IMR-90 (cell line): Measurements from ENCODE around the gene ZNF2. TPM values are rescaled to one million over a fixed set of nuclear protein-coding genes. Genes with fewer than 3 reads are reported as not detected.

Source experiments
- ATAC-seq: fragments of 200-7000 bp; cut with Tn5 transposase; 2 replicates; pipeline ENCODE4 v1.9.1; 2020; ENCODE audit warnings: low read depth, mild to moderate bottlenecking, moderate library complexity
- BruUV-seq: library from RNA; stranded (reverse); fragments of 400-500 nt; replicated peaks from 2 replicates; lab custom pipeline; 2021; lab: Mats Ljungman, UMichigan
- CTCF ChIA-PET: fragments of 300-600 bp; formaldehyde crosslinking; extraction: SDS; loops from one replicate; lab custom pipeline; 2021; ENCODE audit warnings: antibody characterized with exemption; lab: Yijun Ruan, JAX
- POLR2A ChIA-PET: fragments of 300-600 bp; sonication (Branson Sonifier 250); formaldehyde crosslinking; loops from one replicate; lab custom pipeline; 2022; ENCODE audit warnings: antibody characterized with exemption; ENCODE audit not compliant: unreplicated experiment; lab: Charles Lee
- DNase-seq: peaks from one replicate; pipeline ENCODE4 v3.0.0; 2013
- H2AFZ ChIP-seq: replicated peaks from 2 replicates; pipeline ENCODE3; 2013; ENCODE audit warnings: low read length, mild to moderate bottlenecking; ENCODE audit not compliant: poor library complexity
- H2AK5ac ChIP-seq: 2 replicates; pipeline ENCODE4 v1.6.1; 2013; ENCODE audit warnings: low read depth, low read length, inconsistent platforms
- H2AK9ac ChIP-seq: replicated peaks from 2 replicates; pipeline ENCODE3; 2013; ENCODE audit warnings: mild to moderate bottlenecking, low read depth, low read length, moderate library complexity; ENCODE audit not compliant: poor library complexity
- H2BK120ac ChIP-seq: 2 replicates; pipeline ENCODE4 v1.6.1; 2013; ENCODE audit warnings: low read depth, low read length, inconsistent platforms
- H2BK15ac ChIP-seq: 3 replicates; pipeline ENCODE4 v1.6.1; 2013; ENCODE audit warnings: low read depth, low read length, inconsistent platforms
- H2BK20ac ChIP-seq: 2 replicates; pipeline ENCODE4 v1.6.1; 2013; ENCODE audit warnings: low read depth, mild to moderate bottlenecking, inconsistent platforms, low read length, moderate library complexity
- H2BK5ac ChIP-seq: 2 replicates; pipeline ENCODE4 v1.6.1; 2013; ENCODE audit warnings: mild to moderate bottlenecking, low read depth, low read length, inconsistent platforms; ENCODE audit not compliant: poor library complexity, severe bottlenecking
- H3K14ac ChIP-seq: replicated peaks from 2 replicates; pipeline ENCODE4 v1.6.1; 2013; ENCODE audit warnings: low read depth, low read length, inconsistent platforms
- H3K18ac ChIP-seq: 2 replicates; pipeline ENCODE4 v1.6.1; 2013; ENCODE audit warnings: low read depth, low read length, control low read depth
- H3K23ac ChIP-seq: 2 replicates; pipeline ENCODE4 v1.6.1; 2013; ENCODE audit warnings: low read depth, low read length, inconsistent platforms
- H3K27ac ChIP-seq: 2 replicates; pipeline ENCODE4 v1.5.1; 2013; ENCODE audit warnings: mild to moderate bottlenecking, control low read depth, low read length; ENCODE audit not compliant: insufficient read depth
- H3K27me3 ChIP-seq: 2 replicates; pipeline ENCODE4 v1.6.1; 2013; ENCODE audit warnings: low read length; ENCODE audit not compliant: control insufficient read depth, insufficient read depth
- H3K36me3 ChIP-seq: 2 replicates; pipeline ENCODE4 v1.6.1; 2013; ENCODE audit warnings: low read length, mixed read lengths; ENCODE audit not compliant: control insufficient read depth, insufficient read depth
- H3K4ac ChIP-seq: 2 replicates; pipeline ENCODE4 v1.6.1; 2013; ENCODE audit warnings: low read depth, low read length, inconsistent platforms
- H3K4me1 ChIP-seq: 2 replicates; pipeline ENCODE4 v1.6.1; 2013; ENCODE audit warnings: low read length, mixed read lengths; ENCODE audit not compliant: control insufficient read depth, insufficient read depth
- H3K4me2 ChIP-seq: 2 replicates; pipeline ENCODE4 v1.6.1; 2013; ENCODE audit warnings: low read depth, mild to moderate bottlenecking, control low read depth, low read length, moderate library complexity
- H3K4me3 ChIP-seq: 2 replicates; pipeline ENCODE4 v1.5.1; 2013; ENCODE audit warnings: low read depth, mild to moderate bottlenecking, control low read depth, low read length, moderate library complexity; ENCODE audit not compliant: insufficient read depth
- H3K56ac ChIP-seq: 2 replicates; pipeline ENCODE4 v1.6.1; 2013; ENCODE audit warnings: low read length, inconsistent platforms; ENCODE audit not compliant: insufficient read depth; ENCODE audit errors: extremely low read depth
- H3K79me1 ChIP-seq, 2 experiments: 2 replicates each; pipeline ENCODE4 v1.6.1; 2013; ENCODE audit warnings: low read length in 2 of 2, inconsistent platforms in 1 of 2, low read depth in 1 of 2
- H3K9ac ChIP-seq: 2 replicates; pipeline ENCODE4 v1.6.1; 2013; ENCODE audit warnings: low read depth, low read length, control low read depth
- H3K9me1 ChIP-seq: 2 replicates; pipeline ENCODE4 v1.6.1; 2013; ENCODE audit warnings: low read length, inconsistent platforms; ENCODE audit not compliant: insufficient read depth
- H3K9me3 ChIP-seq: 2 replicates; pipeline ENCODE4 v1.6.1; 2013; ENCODE audit warnings: low read length; ENCODE audit not compliant: control insufficient read depth, insufficient read depth
- H4K20me1 ChIP-seq: 2 replicates; pipeline ENCODE4 v1.6.1; 2013; ENCODE audit warnings: low read length, inconsistent platforms; ENCODE audit not compliant: insufficient read depth
- H4K5ac ChIP-seq: 2 replicates; pipeline ENCODE4 v1.6.1; 2013; ENCODE audit warnings: mild to moderate bottlenecking, low read depth, low read length, control low read depth
- H4K8ac ChIP-seq, 2 experiments: 2 replicates each; pipeline ENCODE4 v1.6.1; 2013; ENCODE audit warnings: low read depth in 2 of 2, low read length in 2 of 2, control low read depth in 1 of 2, inconsistent platforms in 1 of 2
- H4K91ac ChIP-seq: 2 replicates; pipeline ENCODE4 v1.6.1; 2013; ENCODE audit warnings: low read depth, low read length, inconsistent platforms; ENCODE audit not compliant: insufficient read depth
- CEBPB ChIP-seq: IDR thresholded peaks from 2 replicates; pipeline ENCODE4 v1.6.1; 2012; ENCODE audit warnings: low read depth, low read length, improper control_type of control experiment
- ELK1 ChIP-seq: fragments of 150-350 bp; IDR thresholded peaks from 2 replicates; pipeline ENCODE4 v1.6.1; 2016; ENCODE audit warnings: low read depth, mild to moderate bottlenecking, low read length, moderate library complexity, borderline replicate concordance
- MAFK ChIP-seq: IDR thresholded peaks from 2 replicates; pipeline ENCODE4 v1.6.1; 2012; ENCODE audit warnings: low read depth, low read length, improper control_type of control experiment
- MAZ ChIP-seq: IDR thresholded peaks from 2 replicates; pipeline ENCODE4 v1.6.1; 2012; ENCODE audit warnings: low read depth, mild to moderate bottlenecking, low read length, improper control_type of control experiment, moderate library complexity, borderline replicate concordance
- NFE2L2 ChIP-seq: fragments of 150-350 bp; IDR thresholded peaks from 2 replicates; pipeline ENCODE4 v1.6.1; 2016; ENCODE audit warnings: low read depth, mild to moderate bottlenecking, low read length
- WGBS, 2 experiments: methylation state at CpG; one replicate each; pipeline versions ENCODE4 v1.1.5 to v1.1.7; 2013; ENCODE audit warnings: missing lambda C conversion rate in 2 of 2; ENCODE audit not compliant: insufficient read length in 1 of 2; ENCODE audit errors: extremely low coverage in 2 of 2; 5-methylcytosine and 5-hydroxymethylcytosine counted together
- dilution Hi-C: fragments of 300-500 bp; cut with HindIII; formaldehyde crosslinking; loops from one replicate; pipeline ENCODE4 v1.14.3; 2018; ENCODE audit warnings: low sequenced_read_pairs; ENCODE audit not compliant: unreplicated experiment
- in situ Hi-C: fragments of 300-500 bp; cut with MboI; formaldehyde crosslinking; loops from 3 replicates; pipeline ENCODE4 v1.14.3; 2019; ENCODE audit warnings: low sequenced_read_pairs, inconsistent platforms, mixed read lengths
- intact Hi-C: fragments of 100-400 bp; cut with micrococcal nuclease; formaldehyde crosslinking; loops from 2 replicates; pipeline ENCODE4 v1.10.0; 2022
- polyA plus RNA-seq, 3 experiments: library from polyadenylated mRNA; depleted of rRNA; stranded (reverse); fragments of >200 nt; gene quantifications; 2 replicates each; pipeline ENCODE4 v1.2.3, GENCODE V29; 2012; ENCODE audit warnings: low replicate concordance in 1 of 3
- total RNA-seq: library from RNA; depleted of rRNA; stranded (reverse); fragments of >200 nt; gene quantifications from 2 replicates; pipeline ENCODE4 v1.2.3, GENCODE V29; 2012
- TF ChIP-seq, protein P1 (sequence below): conservative IDR thresholded peaks from 2 replicates; pipeline ENCODE4 v1.5.1; 2012; ENCODE audit warnings: mild to moderate bottlenecking, low read depth, low read length, improper control_type of control experiment

The ZNF2 gene
- total and polyA plus RNA-seq, 2 of the 4 experiments (the other 2 are of a cell fraction): 2.7 to 7.3 TPM

- CTCF ChIA-PET: interaction anchor here (1.1 kb wide), 1 partner anchor 64 kb away, joined by 3 read pairs; no protein-coding TSS in a partner anchor
- Histone ChIP-seq H3K79me1 (no peaks in the 10 kb centered on the region; a peak in 1 of 4 replicates), H2BK20ac (no peak overlapping the region), H2AFZ (no peak overlapping the region), H3K4me2 (no peak overlapping the region), H3K18ac (no peak overlapping the region), H2BK120ac (no peak overlapping the region), H3K23ac (no peak overlapping the region), H3K36me3 (peaks cover 52% of the 10 kb centered on the region), H2AK9ac (no peak overlapping the region), H4K8ac (no peak overlapping the region), H3K9ac (no peak overlapping the region), H2AK5ac (no peak overlapping the region), H4K20me1 (no peaks in the 10 kb centered on the region), H3K27me3 (no peaks in the 10 kb centered on the region), H4K5ac (no peak overlapping the region), H3K27ac (no peak overlapping the region), H3K9me1 (no peaks in the 10 kb centered on the region), H3K56ac (no peak overlapping the region), H2BK5ac (no peak overlapping the region), H4K91ac (no peak overlapping the region), H2BK15ac (no peak overlapping the region), H3K4ac (no peak overlapping the region), H3K14ac (no peak overlapping the region), H3K9me3 (peaks cover 85% of the 10 kb centered on the region), H3K4me1 (no peaks in the 10 kb centered on the region), H3K4me3 (no peak overlapping the region)
- no peak for ATAC-seq
- no peak for DNase-seq
- intact Hi-C loops: no loop called here
- no CpG with 5 or more reads among the region's 6 CpGs for WGBS, 2 experiments
- TF ChIP-seq NFE2L2 (no peak), ELK1 (no peak), MAZ (no peak), CEBPB (no peak), MAFK (no peak)
- TF ChIP-seq, protein P1, sequence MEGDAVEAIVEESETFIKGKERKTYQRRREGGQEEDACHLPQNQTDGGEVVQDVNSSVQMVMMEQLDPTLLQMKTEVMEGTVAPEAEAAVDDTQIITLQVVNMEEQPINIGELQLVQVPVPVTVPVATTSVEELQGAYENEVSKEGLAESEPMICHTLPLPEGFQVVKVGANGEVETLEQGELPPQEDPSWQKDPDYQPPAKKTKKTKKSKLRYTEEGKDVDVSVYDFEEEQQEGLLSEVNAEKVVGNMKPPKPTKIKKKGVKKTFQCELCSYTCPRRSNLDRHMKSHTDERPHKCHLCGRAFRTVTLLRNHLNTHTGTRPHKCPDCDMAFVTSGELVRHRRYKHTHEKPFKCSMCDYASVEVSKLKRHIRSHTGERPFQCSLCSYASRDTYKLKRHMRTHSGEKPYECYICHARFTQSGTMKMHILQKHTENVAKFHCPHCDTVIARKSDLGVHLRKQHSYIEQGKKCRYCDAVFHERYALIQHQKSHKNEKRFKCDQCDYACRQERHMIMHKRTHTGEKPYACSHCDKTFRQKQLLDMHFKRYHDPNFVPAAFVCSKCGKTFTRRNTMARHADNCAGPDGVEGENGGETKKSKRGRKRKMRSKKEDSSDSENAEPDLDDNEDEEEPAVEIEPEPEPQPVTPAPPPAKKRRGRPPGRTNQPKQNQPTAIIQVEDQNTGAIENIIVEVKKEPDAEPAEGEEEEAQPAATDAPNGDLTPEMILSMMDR: no peak
- BruUV-seq: TSS peak; percentile 36
- dilution Hi-C loops: no loop called here
- POLR2A ChIA-PET: no interaction called here
- in situ Hi-C loops: no loop called here
Observed at GRCh38 chr2:95149397-95149984, 16.1 kb upstream of the ZNF2 start.
